SK-N-SH (cell line): ENCODE data around the gene GRK5. TPM values are rescaled to one million over a fixed set of nuclear protein-coding genes. Genes with fewer than 3 reads are reported as not detected.

Experiments used
- CTCF ChIA-PET: fragments of 300-600, 350-600 bp; formaldehyde crosslinking; extraction: SDS; loops from one replicate; lab custom pipeline; 2021; lab: Yijun Ruan, JAX
- POLR2A ChIA-PET: fragments of 350-600 bp; sonication (Branson Sonifier 250); formaldehyde crosslinking; extraction: SDS; loops from one replicate; lab custom pipeline; 2020; ENCODE audit warnings: antibody characterized with exemption, inconsistent platforms; lab: Yijun Ruan, JAX
- DNase-seq: peaks from one replicate; pipeline ENCODE4 v3.0.0; 2012
- H2AFZ ChIP-seq: fragments of 200-600 bp; sonication (generic); 2 replicates; pipeline ENCODE4 v1.8.1; 2016; ENCODE audit warnings: antibody characterized with exemption, mild to moderate bottlenecking, low read depth
- H3F3A ChIP-seq: fragments of 200-600 bp; sonication (generic); replicated peaks from 2 replicates; pipeline ENCODE3; 2016; ENCODE audit warnings: antibody characterized with exemption, mild to moderate bottlenecking; ENCODE audit not compliant: insufficient read depth
- H3K27ac ChIP-seq, 2 experiments: fragments of 200-500 bp in 1 of 2; fragments of 200-600 bp in 1 of 2; sonication (Bioruptor generic) in 1 of 2; sonication (generic), shearing (Covaris generic) in 1 of 2; 2 replicates each; pipeline versions ENCODE4 v1.5.1 to v1.6.1; 2014 to 2016; ENCODE audit warnings: low read depth in 2 of 2, inconsistent platforms in 1 of 2, low read length in 1 of 2, mild to moderate bottlenecking in 1 of 2, mixed read lengths in 1 of 2
- H3K27me3 ChIP-seq: fragments of 200-600 bp; sonication (generic), shearing (Covaris generic); 2 replicates; pipeline ENCODE4 v1.6.1; 2016; ENCODE audit warnings: mixed run types; ENCODE audit not compliant: insufficient read depth
- H3K36me3 ChIP-seq, 2 experiments: fragments of 200-500 bp in 1 of 2; fragments of 200-600 bp in 1 of 2; sonication (Bioruptor generic) in 1 of 2; sonication (generic) in 1 of 2; replicated peaks in 1 of 2; 2 replicates each; pipeline versions ENCODE3 to v1.5.1; 2014 to 2016; ENCODE audit warnings: low read length in 1 of 2, mild to moderate bottlenecking in 1 of 2; ENCODE audit not compliant: insufficient read depth in 2 of 2, control insufficient read depth in 1 of 2
- H3K4me1 ChIP-seq, 2 experiments: fragments of 200-500 bp in 1 of 2; fragments of 200-600 bp in 1 of 2; sonication (Bioruptor generic) in 1 of 2; sonication (generic), shearing (Covaris generic) in 1 of 2; 2 replicates each; pipeline versions ENCODE4 v1.5.1 to v1.6.1; 2014 to 2016; ENCODE audit warnings: low read depth in 1 of 2, low read length in 1 of 2, mixed run types in 1 of 2; ENCODE audit not compliant: insufficient read depth in 2 of 2, control insufficient read depth in 1 of 2
- H3K4me2 ChIP-seq: fragments of 200-600 bp; sonication (generic), shearing (Covaris generic); 2 replicates; pipeline ENCODE4 v1.6.1; 2017; ENCODE audit warnings: mixed run types
- H3K4me3 ChIP-seq, 2 experiments: fragments of 200-500 bp in 1 of 2; fragments of 200-600 bp in 1 of 2; sonication (Bioruptor generic) in 1 of 2; sonication (generic), shearing (Covaris generic) in 1 of 2; 2 replicates each; pipeline versions ENCODE4 v1.5.1 to v1.8.1; 2014 to 2016; ENCODE audit warnings: low read depth in 2 of 2, inconsistent platforms in 1 of 2, low read length in 1 of 2, mild to moderate bottlenecking in 1 of 2, mixed read lengths in 1 of 2, moderate library complexity in 1 of 2
- H3K79me2 ChIP-seq: fragments of 200-600 bp; sonication (generic); 2 replicates; pipeline ENCODE4 v1.8.1; 2017; ENCODE audit warnings: mild to moderate bottlenecking; ENCODE audit not compliant: insufficient read depth
- H3K9ac ChIP-seq: fragments of 200-600 bp; sonication (generic); 2 replicates; pipeline ENCODE4 v1.6.1; 2017; ENCODE audit warnings: mixed run types
- H3K9me2 ChIP-seq: fragments of 200-600 bp; sonication (generic); 2 replicates; pipeline ENCODE4 v1.6.1; 2017; ENCODE audit warnings: mixed run types
- H3K9me3 ChIP-seq: fragments of 200-600 bp; sonication (generic); 2 replicates; pipeline ENCODE4 v1.6.1; 2017; ENCODE audit warnings: mixed run types, mild to moderate bottlenecking, moderate library complexity
- H4K20me1 ChIP-seq: fragments of 200-600 bp; sonication (generic); 2 replicates; pipeline ENCODE4 v1.6.1; 2017; ENCODE audit warnings: mild to moderate bottlenecking, mixed run types; ENCODE audit not compliant: insufficient read depth
- CHD2 ChIP-seq: fragments of 150-350 bp; IDR thresholded peaks from 2 replicates; pipeline ENCODE4 v1.6.1; 2018; ENCODE audit warnings: low read length; ENCODE audit not compliant: partially characterized antibody
- ELF1 ChIP-seq: IDR thresholded peaks from 2 replicates; pipeline ENCODE4 v1.4.0; 2012
- EZH2phosphoT487 ChIP-seq: fragments of 200-600 bp; sonication (generic); IDR thresholded peaks from 2 replicates; pipeline ENCODE4 v1.6.1; 2017; ENCODE audit warnings: low read depth, mixed run types, mild to moderate bottlenecking, antibody characterized with exemption, moderate library complexity, borderline replicate concordance
- FOXJ3 ChIP-seq: sonication (generic); formaldehyde crosslinking; IDR thresholded peaks from 2 replicates; pipeline ENCODE4 v1.5.1; 2020; ENCODE audit warnings: mild to moderate bottlenecking, missing genetic modification reagents
- FOXM1 ChIP-seq: IDR thresholded peaks from 2 replicates; pipeline ENCODE4 v1.4.0; 2012; ENCODE audit warnings: low read depth, mild to moderate bottlenecking
- GABPA ChIP-seq: IDR thresholded peaks from 2 replicates; pipeline ENCODE4 v1.4.0; 2012; ENCODE audit warnings: low read depth, mild to moderate bottlenecking
- GATA2 ChIP-seq: sonication (generic); formaldehyde crosslinking; IDR thresholded peaks from 2 replicates; pipeline ENCODE4 v1.5.0; 2020; ENCODE audit warnings: mild to moderate bottlenecking, missing genetic modification reagents
- NFIC ChIP-seq: IDR thresholded peaks from 2 replicates; pipeline ENCODE4 v1.4.0; 2012; ENCODE audit warnings: borderline replicate concordance
- POLR2AphosphoS5 ChIP-seq: IDR thresholded peaks from 2 replicates; pipeline ENCODE4 v1.6.1; 2012; ENCODE audit warnings: low read depth, low read length
- REST ChIP-seq: IDR thresholded peaks from 2 replicates; pipeline ENCODE4 v1.6.1; 2012; ENCODE audit warnings: mild to moderate bottlenecking, low read depth, low read length, moderate library complexity
- RFX5 ChIP-seq: IDR thresholded peaks from 2 replicates; pipeline ENCODE4 v1.6.1; 2012; ENCODE audit warnings: mild to moderate bottlenecking, improper control_type of control experiment, low read length
- SIN3A ChIP-seq: IDR thresholded peaks from 2 replicates; pipeline ENCODE4 v1.6.1; 2012; ENCODE audit warnings: low read depth, mild to moderate bottlenecking, low read length, moderate library complexity, borderline replicate concordance
- SMC3 ChIP-seq: IDR thresholded peaks from 2 replicates; pipeline ENCODE4 v1.6.1; 2012; ENCODE audit warnings: low read depth, low read length, improper control_type of control experiment
- TAF1 ChIP-seq: IDR thresholded peaks from 2 replicates; pipeline ENCODE4 v1.6.1; 2012; ENCODE audit warnings: low read depth, mild to moderate bottlenecking, low read length, moderate library complexity, borderline replicate concordance
- TCF12 ChIP-seq: IDR thresholded peaks from 2 replicates; pipeline ENCODE4 v1.4.0; 2012
- TEAD4 ChIP-seq: IDR thresholded peaks from 2 replicates; pipeline ENCODE4 v1.4.0; 2012; ENCODE audit warnings: mild to moderate bottlenecking, borderline replicate concordance; ENCODE audit not compliant: insufficient read depth
- WGBS: methylation state at CpG from one replicate; pipeline ENCODE4 v1.1.6; 2017; ENCODE audit warnings: low lambda C conversion rate; 5-methylcytosine and 5-hydroxymethylcytosine counted together
- polyA plus RNA-seq, 3 experiments: library from polyadenylated mRNA; depleted of rRNA; stranded (reverse); fragments of >200 nt; gene quantifications; 2 replicates each; pipeline ENCODE4 v1.2.3, GENCODE V29; 2012
- TF ChIP-seq, protein P1 (sequence below): fragments of 150-350 bp; IDR thresholded peaks from 2 replicates; pipeline ENCODE4 v1.6.1; 2017; ENCODE audit warnings: antibody characterized with exemption, low read length, low read depth, borderline replicate concordance
- TF ChIP-seq, protein P2 (sequence below): IDR thresholded peaks from 2 replicates; pipeline ENCODE4; 2012
- TF ChIP-seq, protein P3 (sequence below): fragments of 200-600 bp; sonication (generic); IDR thresholded peaks from 2 replicates; pipeline ENCODE4 v1.6.1; 2017; ENCODE audit warnings: antibody characterized with exemption, mild to moderate bottlenecking, moderate library complexity

GRK5 gene
- polyA plus RNA-seq, 1 of the 3 experiments (the other 2 are of a cell fraction) = 12.1 TPM

DNA sequence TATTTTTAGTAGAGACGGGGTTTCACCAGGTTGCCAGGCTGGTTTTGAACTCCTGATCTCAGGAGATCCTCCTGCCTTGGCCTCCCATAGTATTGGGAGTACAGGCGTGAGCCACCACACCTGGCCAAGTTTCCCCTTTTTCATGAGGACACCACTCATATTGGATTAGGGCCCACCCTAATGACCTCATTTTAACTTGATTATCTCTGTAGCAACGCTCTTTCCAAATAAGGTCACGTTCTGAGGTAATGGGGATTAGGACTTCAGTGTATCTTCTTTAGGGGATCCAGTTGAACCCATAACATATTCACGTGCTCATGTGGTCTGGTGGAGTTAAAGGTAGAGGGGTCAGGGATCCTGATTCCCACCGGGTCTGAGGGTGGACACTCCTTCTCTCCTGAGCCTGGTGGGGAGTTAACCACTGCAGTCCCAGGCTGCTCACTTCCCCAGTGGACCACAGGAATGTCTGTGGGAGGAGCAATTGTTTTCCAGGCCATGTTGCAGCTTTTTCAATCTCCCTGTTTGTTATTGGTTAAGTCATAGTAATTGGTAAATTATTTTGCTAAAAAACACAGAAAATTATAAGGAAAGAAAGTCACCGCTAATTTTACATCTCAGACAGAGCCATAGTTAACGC, 130.5 kb downstream of the GRK5 start:
- TF ChIP-seq SMC3 (no peak), SIN3A (no peak), TAF1 (no peak), FOXM1 (no peak), GATA2 (CRISPR knock-in tag) (no peak), POLR2AphosphoS5 (no peak)
- TF ChIP-seq, protein P1, sequence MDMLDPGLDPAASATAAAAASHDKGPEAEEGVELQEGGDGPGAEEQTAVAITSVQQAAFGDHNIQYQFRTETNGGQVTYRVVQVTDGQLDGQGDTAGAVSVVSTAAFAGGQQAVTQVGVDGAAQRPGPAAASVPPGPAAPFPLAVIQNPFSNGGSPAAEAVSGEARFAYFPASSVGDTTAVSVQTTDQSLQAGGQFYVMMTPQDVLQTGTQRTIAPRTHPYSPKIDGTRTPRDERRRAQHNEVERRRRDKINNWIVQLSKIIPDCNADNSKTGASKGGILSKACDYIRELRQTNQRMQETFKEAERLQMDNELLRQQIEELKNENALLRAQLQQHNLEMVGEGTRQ = no peak
- no peak for DNase-seq
- Histone ChIP-seq H4K20me1 (no peaks in the 10 kb centered on the region), H3K36me3 (no peaks in the 10 kb centered on the region), H3K9me3 (no peaks in the 10 kb centered on the region), H3K4me3 (no peak overlapping the region), H3K9ac (no peak overlapping the region), H3K4me2 (peak overlapping the region; percentile 30; the same call in 1 of the 2 replicates), H3K27ac (no peak overlapping the region; a peak in 1 of 4 replicates), H3K4me1 (peaks cover 17 to 33% of the 10 kb centered on the region in 2 experiments; a peak in 2 of 4 replicates), H3K27me3 (no peaks in the 10 kb centered on the region), H3K9me2 (no peaks in the 10 kb centered on the region), H3F3A (no peaks in the 10 kb centered on the region), H3K79me2 (no peaks in the 10 kb centered on the region), H2AFZ (no peak overlapping the region; the same call in 1 of the 2 replicates)
- CTCF ChIA-PET = interaction anchor here (1.2 to 5.2 kb wide), 3 partner anchors 26 to 131 kb away, joined by 3 to 27 read pairs (median 4); no protein-coding TSS in a partner anchor
- POLR2A ChIA-PET = no interaction called here
- 85% methylated on average over 8 of the region's 8 CpGs for WGBS

DNA sequence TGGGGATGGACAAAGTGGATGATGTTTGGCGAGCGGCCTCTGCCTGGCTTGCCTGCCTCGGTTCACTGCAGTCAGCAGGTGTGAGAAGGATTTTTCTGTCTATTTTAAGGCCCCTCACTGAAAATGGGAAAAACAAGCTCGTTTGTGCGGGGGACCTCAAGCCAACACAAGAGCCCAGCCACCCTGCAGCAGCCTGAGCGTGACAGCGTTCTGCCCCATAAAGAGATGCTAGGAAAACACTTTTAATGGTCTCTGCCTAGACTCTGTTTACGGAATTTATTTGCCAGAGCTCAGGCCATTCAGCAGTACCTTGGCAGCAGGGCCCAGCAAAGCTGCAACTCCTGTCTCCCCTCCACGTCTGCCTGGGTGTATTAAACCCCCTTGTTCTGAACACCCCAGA, 131.7 kb downstream of the GRK5 start:
- Histone ChIP-seq H3K9me2 (no peaks in the 10 kb centered on the region), H3K4me3 (no peak overlapping the region), H3K27ac (no peak overlapping the region), H3K36me3 (no peaks in the 10 kb centered on the region), H3K4me2 (no peak overlapping the region), H2AFZ (no peak overlapping the region), H3F3A (no peaks in the 10 kb centered on the region), H3K9me3 (no peaks in the 10 kb centered on the region), H3K27me3 (no peaks in the 10 kb centered on the region), H3K4me1 (peaks cover 17 to 35% of the 10 kb centered on the region in 2 experiments; a peak in 2 of 4 replicates), H3K9ac (no peak overlapping the region), H3K79me2 (no peaks in the 10 kb centered on the region), H4K20me1 (no peaks in the 10 kb centered on the region)
- 95% methylated on average over 9 of the region's 9 CpGs for whole genome bisulfite sequencing
- ChIA-PET CTCF (interaction anchor here (1.1 to 1.3 kb wide), 2 partner anchors 10 to 17 kb away, joined by 4 to 5 read pairs; no protein-coding TSS in a partner anchor), POLR2A (no interaction called here)
- DNase-seq = no peak
- TF ChIP-seq, protein P2, sequence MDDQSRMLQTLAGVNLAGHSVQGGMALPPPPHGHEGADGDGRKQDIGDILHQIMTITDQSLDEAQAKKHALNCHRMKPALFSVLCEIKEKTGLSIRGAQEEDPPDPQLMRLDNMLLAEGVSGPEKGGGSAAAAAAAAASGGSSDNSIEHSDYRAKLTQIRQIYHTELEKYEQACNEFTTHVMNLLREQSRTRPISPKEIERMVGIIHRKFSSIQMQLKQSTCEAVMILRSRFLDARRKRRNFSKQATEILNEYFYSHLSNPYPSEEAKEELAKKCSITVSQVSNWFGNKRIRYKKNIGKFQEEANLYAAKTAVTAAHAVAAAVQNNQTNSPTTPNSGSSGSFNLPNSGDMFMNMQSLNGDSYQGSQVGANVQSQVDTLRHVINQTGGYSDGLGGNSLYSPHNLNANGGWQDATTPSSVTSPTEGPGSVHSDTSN = no peak
- TF ChIP-seq GABPA (no peak), REST (no peak), TAF1 (no peak), EZH2phosphoT487 (no peak), CHD2 (no peak), RFX5 (no peak), POLR2AphosphoS5 (no peak), TEAD4 (no peak), ELF1 (no peak), NFIC (no peak), TCF12 (no peak), FOXJ3 (CRISPR knock-in tag) (no peak)
- TF ChIP-seq, protein P1 = no peak
- TF ChIP-seq, protein P3, sequence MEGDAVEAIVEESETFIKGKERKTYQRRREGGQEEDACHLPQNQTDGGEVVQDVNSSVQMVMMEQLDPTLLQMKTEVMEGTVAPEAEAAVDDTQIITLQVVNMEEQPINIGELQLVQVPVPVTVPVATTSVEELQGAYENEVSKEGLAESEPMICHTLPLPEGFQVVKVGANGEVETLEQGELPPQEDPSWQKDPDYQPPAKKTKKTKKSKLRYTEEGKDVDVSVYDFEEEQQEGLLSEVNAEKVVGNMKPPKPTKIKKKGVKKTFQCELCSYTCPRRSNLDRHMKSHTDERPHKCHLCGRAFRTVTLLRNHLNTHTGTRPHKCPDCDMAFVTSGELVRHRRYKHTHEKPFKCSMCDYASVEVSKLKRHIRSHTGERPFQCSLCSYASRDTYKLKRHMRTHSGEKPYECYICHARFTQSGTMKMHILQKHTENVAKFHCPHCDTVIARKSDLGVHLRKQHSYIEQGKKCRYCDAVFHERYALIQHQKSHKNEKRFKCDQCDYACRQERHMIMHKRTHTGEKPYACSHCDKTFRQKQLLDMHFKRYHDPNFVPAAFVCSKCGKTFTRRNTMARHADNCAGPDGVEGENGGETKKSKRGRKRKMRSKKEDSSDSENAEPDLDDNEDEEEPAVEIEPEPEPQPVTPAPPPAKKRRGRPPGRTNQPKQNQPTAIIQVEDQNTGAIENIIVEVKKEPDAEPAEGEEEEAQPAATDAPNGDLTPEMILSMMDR = no peak
